IPS DF 6.9 (cell line): ENCODE measurements around the gene FGGY.

Experiments used
- DNase-seq: peaks from one replicate; pipeline ENCODE4 v3.0.0-alpha.2; 2013; ENCODE audit warnings: low read depth, low spot score
- H3K27ac ChIP-seq: one replicate; pipeline ENCODE4 v1.5.1; 2013; ENCODE audit warnings: low read length, control low read depth
- H3K27me3 ChIP-seq: 2 replicates; pipeline ENCODE4 v1.6.1; 2013; ENCODE audit warnings: mild to moderate bottlenecking, low read length; ENCODE audit not compliant: control insufficient read depth, insufficient read depth
- H3K36me3 ChIP-seq: 2 replicates; pipeline ENCODE4 v1.6.1; 2013; ENCODE audit warnings: low read length; ENCODE audit not compliant: control insufficient read depth, insufficient read depth
- H3K4me1 ChIP-seq: 2 replicates; pipeline ENCODE4 v1.6.1; 2013; ENCODE audit warnings: low read length; ENCODE audit not compliant: control insufficient read depth, insufficient read depth
- H3K4me3 ChIP-seq: 2 replicates; pipeline ENCODE4 v1.5.1; 2013; ENCODE audit warnings: mild to moderate bottlenecking, low read length
- H3K9me3 ChIP-seq: 2 replicates; pipeline ENCODE4 v1.6.1; 2013; ENCODE audit warnings: low read length, inconsistent platforms; ENCODE audit not compliant: control insufficient read depth, insufficient read depth
- WGBS: extraction: QIAGEN DNeasy Blood & Tissue Kit; methylation state at CpG from one replicate; pipeline ENCODE4 v1.1.7; 2013; ENCODE audit warnings: mixed read lengths, missing lambda C conversion rate; ENCODE audit not compliant: insufficient read length, insufficient coverage; 5-methylcytosine and 5-hydroxymethylcytosine counted together

The FGGY gene

DNA sequence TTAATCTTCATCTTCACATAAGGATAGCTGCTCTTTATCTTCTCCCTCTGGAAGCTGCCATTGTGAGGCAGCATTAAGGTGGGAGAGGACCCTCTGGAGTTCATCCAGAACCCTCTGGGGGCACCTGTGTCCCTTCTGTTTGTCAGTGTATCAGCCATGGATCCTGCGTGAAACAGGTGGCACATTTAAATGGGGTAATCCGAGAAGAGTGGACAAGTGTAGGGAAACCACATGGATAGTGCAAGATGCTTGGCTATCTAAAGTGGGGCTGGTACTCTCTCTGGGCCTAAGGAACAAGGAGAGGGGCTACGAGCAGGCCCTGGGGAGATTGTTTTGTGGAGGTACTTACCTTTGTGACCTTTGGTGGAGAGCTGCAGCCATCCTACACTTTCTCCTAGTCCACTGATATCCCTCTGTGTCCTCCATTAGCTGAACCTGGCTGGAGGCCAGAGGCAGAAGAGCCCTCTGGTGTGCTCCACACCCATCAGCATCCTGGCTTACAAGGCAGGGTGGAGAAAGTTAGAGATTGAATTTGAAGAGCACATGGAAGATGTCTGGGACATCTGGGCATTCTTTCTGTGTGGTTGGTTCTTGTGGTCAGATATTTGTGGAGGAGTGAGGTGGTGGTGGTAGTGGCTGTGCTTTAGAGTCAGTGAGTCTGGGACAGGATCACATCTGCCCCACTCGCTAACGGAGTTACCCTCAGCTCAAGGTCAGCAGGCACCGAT is 117.7 kb downstream of the FGGY start:
- H3K36me3 ChIP-seq, result no peaks in the 10 kb centered on the region
- no CpG with 5 or more reads among the region's 6 CpGs for whole genome bisulfite sequencing
- no peaks in the 10 kb centered on the region for H3K9me3 ChIP-seq
- no peaks in the 10 kb centered on the region for H3K27me3 ChIP-seq
- H3K4me1 ChIP-seq, result no peaks in the 10 kb centered on the region; the same call in 1 of the 2 replicates
- H3K27ac ChIP-seq, result no peak overlapping the region
- no peak for DNase-seq
- H3K4me3 ChIP-seq, result no peak overlapping the region

DNA sequence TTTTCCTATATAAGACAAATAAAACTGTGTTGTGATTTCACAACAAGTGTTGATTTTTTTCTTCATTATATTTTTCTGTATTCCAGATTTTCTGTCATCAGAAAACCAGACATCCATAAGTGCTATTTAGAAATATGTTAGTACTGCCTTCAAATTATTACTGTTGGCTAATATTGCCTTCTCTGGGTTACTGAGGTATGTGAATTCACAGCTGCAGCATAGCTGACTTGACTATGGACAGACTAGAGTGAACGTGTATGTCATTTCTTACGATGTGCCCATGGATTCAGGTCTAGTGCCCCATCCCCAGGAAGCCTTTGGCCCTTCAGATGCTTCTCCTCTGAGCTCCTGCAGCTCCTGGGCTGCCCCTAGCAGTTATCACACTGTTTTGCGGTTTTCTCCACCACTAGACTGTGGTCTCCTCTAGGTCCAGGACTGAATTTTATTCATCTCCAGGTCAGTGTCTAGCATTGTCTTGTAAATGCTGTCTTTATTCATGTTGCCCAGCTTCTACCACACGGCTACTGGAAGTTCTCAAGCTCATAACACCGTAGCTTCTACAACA is 118.5 kb downstream of the FGGY start:
- DNase-seq, result no peak
- no peak overlapping the region for H3K4me3 ChIP-seq
- H3K27ac ChIP-seq, result no peak overlapping the region
- no peaks in the 10 kb centered on the region for H3K36me3 ChIP-seq
- no peaks in the 10 kb centered on the region; the same call in 1 of the 2 replicates for H3K4me1 ChIP-seq
- H3K9me3 ChIP-seq, result no peaks in the 10 kb centered on the region
- no peaks in the 10 kb centered on the region for H3K27me3 ChIP-seq
- WGBS, result no CpG with 5 or more reads among the region's 5 CpGs

DNA sequence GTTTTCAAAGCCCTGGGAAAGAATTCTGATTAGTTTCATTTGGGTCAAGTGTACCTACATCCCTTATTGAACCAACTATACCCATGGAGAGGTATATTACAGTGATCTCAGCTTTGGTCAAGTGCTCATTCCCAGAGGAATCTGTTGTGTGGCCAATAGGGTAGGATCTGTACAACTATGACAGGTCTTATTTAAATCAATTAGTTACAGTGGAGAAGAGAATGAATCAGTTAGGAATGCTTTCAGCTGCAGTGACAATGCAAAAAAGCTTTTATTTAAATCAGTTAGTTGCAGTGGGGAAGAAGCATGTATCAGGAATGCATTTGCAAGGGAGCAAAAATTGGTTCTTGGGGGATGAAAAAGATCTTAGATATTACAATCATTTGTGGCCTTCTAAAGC is 119.0 kb downstream of the FGGY start:
- H3K27ac ChIP-seq, result no peak overlapping the region
- no peak for DNase-seq
- H3K27me3 ChIP-seq, result no peaks in the 10 kb centered on the region
- no peaks in the 10 kb centered on the region for H3K36me3 ChIP-seq
- no peaks in the 10 kb centered on the region for H3K9me3 ChIP-seq
- no peak overlapping the region for H3K4me3 ChIP-seq
- H3K4me1 ChIP-seq, result no peaks in the 10 kb centered on the region; the same call in 1 of the 2 replicates

GRCh38 chr1:59417406-59417805 is 120.5 kb downstream of the FGGY start:
- H3K27me3 ChIP-seq, result no peaks in the 10 kb centered on the region
- no peaks in the 10 kb centered on the region for H3K36me3 ChIP-seq
- no peaks in the 10 kb centered on the region; the same call in 1 of the 2 replicates for H3K4me1 ChIP-seq
- H3K4me3 ChIP-seq, result no peak overlapping the region
- no peak overlapping the region for H3K27ac ChIP-seq
- DNase-seq, result no peak
- H3K9me3 ChIP-seq, result no peaks in the 10 kb centered on the region

GRCh38 chr1:59418363-59419144 is 121.7 kb downstream of the FGGY start:
- Histone ChIP-seq H3K27ac (no peak overlapping the region), H3K4me3 (no peak overlapping the region), H3K9me3 (no peaks in the 10 kb centered on the region), H3K36me3 (no peaks in the 10 kb centered on the region), H3K27me3 (no peaks in the 10 kb centered on the region), H3K4me1 (no peaks in the 10 kb centered on the region; the same call in 1 of the 2 replicates)
- no CpG with 5 or more reads among the region's 6 CpGs for WGBS
- DNase-seq, result peak; percentile 7

DNA sequence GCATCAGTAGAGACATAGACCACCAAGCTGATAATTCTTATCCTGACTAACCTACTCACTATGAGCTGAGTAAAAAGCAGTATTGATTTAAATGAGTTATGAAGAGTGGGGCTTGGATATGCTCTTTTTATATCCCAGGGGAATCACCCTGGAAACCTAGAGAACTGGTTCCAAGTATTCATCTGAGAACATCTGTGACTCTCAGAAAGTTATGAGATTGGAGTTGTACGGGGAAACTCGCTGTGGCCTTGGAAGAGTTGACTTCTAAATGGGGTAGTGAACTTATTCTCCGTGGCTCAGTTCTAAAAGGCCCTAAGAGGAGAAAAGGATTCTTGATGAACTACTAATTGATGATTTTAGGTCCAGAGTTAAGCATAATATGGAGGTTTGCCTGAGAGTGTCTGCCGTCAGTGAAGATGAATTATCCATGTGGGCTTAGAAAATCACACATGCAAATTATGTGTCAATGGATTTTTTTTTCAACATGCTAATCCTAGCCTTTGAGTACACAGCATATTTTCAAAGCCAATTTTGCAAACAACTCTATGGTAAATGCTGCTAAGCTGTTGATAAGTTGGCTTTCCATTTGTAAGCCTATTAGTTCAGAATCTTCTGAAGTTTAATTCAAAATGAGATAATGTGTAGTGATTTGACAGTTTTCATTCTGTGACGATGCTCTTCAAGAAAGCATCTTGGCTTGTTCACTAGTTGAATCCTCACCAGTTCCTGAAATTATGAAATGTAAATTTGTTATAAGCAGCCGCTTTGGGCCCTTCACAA is 122.7 kb downstream of the FGGY start:
- no CpG with 5 or more reads among the region's 6 CpGs for whole genome bisulfite sequencing
- Histone ChIP-seq H3K27ac (no peak overlapping the region), H3K9me3 (no peaks in the 10 kb centered on the region), H3K4me3 (no peak overlapping the region), H3K27me3 (no peaks in the 10 kb centered on the region), H3K4me1 (no peaks in the 10 kb centered on the region; the same call in 1 of the 2 replicates), H3K36me3 (no peaks in the 10 kb centered on the region)
- no peak for DNase-seq

- no peaks in the 10 kb centered on the region for H3K27me3 ChIP-seq
- no peaks in the 10 kb centered on the region for H3K9me3 ChIP-seq
- no peaks in the 10 kb centered on the region for H3K36me3 ChIP-seq
- no peak for DNase-seq
- no peak overlapping the region for H3K27ac ChIP-seq
- no CpG with 5 or more reads among the region's 1 CpG for WGBS
- no peaks in the 10 kb centered on the region; the same call in 1 of the 2 replicates for H3K4me1 ChIP-seq
- no peak overlapping the region for H3K4me3 ChIP-seq
Observed at GRCh38 chr1:59421232-59421920, 124.5 kb downstream of the FGGY start.

DNA sequence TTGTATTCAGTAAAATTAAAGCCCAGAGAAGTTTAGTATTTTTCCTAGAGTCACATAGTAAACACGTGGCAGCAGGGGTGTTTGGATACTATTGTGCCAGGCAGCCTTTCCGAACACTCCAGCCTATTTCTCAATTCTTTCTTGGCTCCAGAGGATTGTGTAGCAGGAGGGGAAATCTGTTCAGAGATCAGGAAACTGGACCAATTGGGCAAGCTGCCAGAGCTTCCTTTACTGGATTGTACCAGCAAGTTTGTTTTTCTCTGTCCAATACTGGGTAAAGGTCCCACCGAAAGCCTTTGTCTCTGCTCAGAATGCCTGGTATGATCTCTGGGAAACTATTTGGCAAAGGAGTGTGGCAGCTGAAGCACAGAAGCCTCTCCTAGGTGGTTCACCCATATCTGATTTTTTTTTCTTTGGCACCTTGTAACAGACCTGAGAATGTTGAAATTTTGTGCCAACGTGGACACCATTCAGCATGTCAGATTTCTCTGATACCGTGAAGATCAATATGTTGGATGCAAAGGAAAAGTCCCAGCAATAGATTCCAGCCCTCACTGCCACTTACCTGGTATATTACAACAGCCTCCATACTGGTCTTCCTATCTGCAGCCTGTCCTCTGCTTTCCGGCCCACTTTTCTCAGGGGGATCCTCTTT is 126.2 kb downstream of the FGGY start:
- Histone ChIP-seq H3K9me3 (no peaks in the 10 kb centered on the region), H3K4me3 (no peak overlapping the region), H3K36me3 (no peaks in the 10 kb centered on the region), H3K27me3 (no peaks in the 10 kb centered on the region), H3K4me1 (no peaks in the 10 kb centered on the region; the same call in 1 of the 2 replicates), H3K27ac (no peak overlapping the region)
- DNase-seq, result no peak
- WGBS, result no CpG with 5 or more reads among the region's 6 CpGs

GRCh38 chr1:59427155-59427554 is 130.3 kb downstream of the FGGY start:
- H3K27ac ChIP-seq, result no peak overlapping the region
- no CpG with 5 or more reads among the region's 7 CpGs for WGBS
- DNase-seq, result no peak

More at GRCh38 chr1:59427155-59427554, 130.3 kb downstream of the FGGY start:
- no peaks in the 10 kb centered on the region for H3K4me1 ChIP-seq
- no peak overlapping the region for H3K4me3 ChIP-seq
- H3K9me3 ChIP-seq, result no peaks in the 10 kb centered on the region
- no peaks in the 10 kb centered on the region for H3K27me3 ChIP-seq
- no peaks in the 10 kb centered on the region for H3K36me3 ChIP-seq
